Mesenchymal stem cell (in vitro differentiated cells and primary cell): Measurements from ENCODE around the gene CCDC106.

Source experiments
- DNase-seq: peaks from one replicate; pipeline ENCODE4 v3.0.0-alpha.2; 2013
- H2AFZ ChIP-seq: one replicate; pipeline ENCODE4 v1.6.1; 2013; ENCODE audit warnings: low read depth, mild to moderate bottlenecking, control low read depth, inconsistent platforms, low read length, moderate library complexity
- H2AK5ac ChIP-seq: 2 replicates; pipeline ENCODE4 v1.6.1; 2013; ENCODE audit warnings: low read length, moderate library complexity, mild to moderate bottlenecking, inconsistent platforms; ENCODE audit not compliant: severe bottlenecking
- H2BK120ac ChIP-seq: one replicate; pipeline ENCODE4 v1.6.1; 2013; ENCODE audit warnings: low read depth, mild to moderate bottlenecking, inconsistent platforms, low read length, moderate library complexity
- H2BK12ac ChIP-seq, 2 experiments: one replicate each; pipeline ENCODE4 v1.6.1; 2013; ENCODE audit warnings: inconsistent platforms in 2 of 2, low read length in 2 of 2, mild to moderate bottlenecking in 2 of 2, moderate library complexity in 2 of 2, control low read depth in 1 of 2
- H2BK15ac ChIP-seq: one replicate; pipeline ENCODE4 v1.6.1; 2013; ENCODE audit warnings: mild to moderate bottlenecking, low read depth, inconsistent platforms; ENCODE audit not compliant: poor library complexity, severe bottlenecking
- H2BK5ac ChIP-seq: 2 replicates; pipeline ENCODE4 v1.6.1; 2013; ENCODE audit warnings: low read depth, mild to moderate bottlenecking, low read length, control low read depth, inconsistent platforms; ENCODE audit not compliant: poor library complexity, severe bottlenecking
- H3K14ac ChIP-seq, 2 experiments: one replicate each; pipeline ENCODE4 v1.6.1; 2013; ENCODE audit warnings: inconsistent platforms in 2 of 2, low read length in 2 of 2, control low read depth in 1 of 2, mild to moderate bottlenecking in 1 of 2, moderate library complexity in 1 of 2
- H3K18ac ChIP-seq, 2 experiments: one replicate each; pipeline ENCODE4 v1.6.1; 2013; ENCODE audit warnings: inconsistent platforms in 2 of 2, low read length in 2 of 2, control low read depth in 1 of 2, low read depth in 1 of 2, mild to moderate bottlenecking in 1 of 2
- H3K23ac ChIP-seq, 2 experiments: one replicate each; pipeline ENCODE4 v1.6.1; 2013; ENCODE audit warnings: inconsistent platforms in 2 of 2, low read length in 2 of 2, mild to moderate bottlenecking in 2 of 2, moderate library complexity in 2 of 2, control low read depth in 1 of 2
- H3K27ac ChIP-seq: 2 replicates; pipeline ENCODE4 v1.5.1; 2013; ENCODE audit warnings: mild to moderate bottlenecking, moderate library complexity, low read length, control low read depth, inconsistent platforms; ENCODE audit not compliant: poor library complexity, severe bottlenecking
- H3K27me3 ChIP-seq, 2 experiments: 2 replicates each; pipeline versions ENCODE4 v1.6.1 to v1.7.0; 2013; ENCODE audit warnings: low read length in 2 of 2, mild to moderate bottlenecking in 2 of 2, moderate library complexity in 2 of 2, control low read depth in 1 of 2, inconsistent platforms in 1 of 2; ENCODE audit not compliant: control insufficient read depth in 1 of 2, insufficient read depth in 1 of 2
- H3K36me3 ChIP-seq, 2 experiments: 2 replicates each; pipeline versions ENCODE4 v1.6.1 to v1.7.0; 2013; ENCODE audit warnings: low read length in 2 of 2, control low read depth in 1 of 2, inconsistent platforms in 1 of 2, low read depth in 1 of 2, mild to moderate bottlenecking in 1 of 2; ENCODE audit not compliant: insufficient read depth in 2 of 2, control insufficient read depth in 1 of 2
- H3K4ac ChIP-seq, 2 experiments: one replicate each; pipeline ENCODE4 v1.6.1; 2013; ENCODE audit warnings: inconsistent platforms in 2 of 2, low read length in 2 of 2, mild to moderate bottlenecking in 2 of 2, moderate library complexity in 2 of 2, control low read depth in 1 of 2, low read depth in 1 of 2
- H3K4me1 ChIP-seq: 2 replicates; pipeline ENCODE4 v1.6.1; 2013; ENCODE audit warnings: low read depth, low read length, control low read depth; ENCODE audit not compliant: control insufficient read depth, insufficient read depth
- H3K4me2 ChIP-seq: 2 replicates; pipeline ENCODE4 v1.6.1; 2013; ENCODE audit warnings: low read length, mild to moderate bottlenecking, inconsistent platforms; ENCODE audit not compliant: poor library complexity, severe bottlenecking
- H3K4me3 ChIP-seq, 2 experiments: 2 replicates each; pipeline versions ENCODE4 v1.5.1 to v1.7.0; 2013; ENCODE audit warnings: low read length in 2 of 2, mild to moderate bottlenecking in 2 of 2, control low read depth in 1 of 2, low read depth in 1 of 2; ENCODE audit not compliant: insufficient read depth in 1 of 2
- H3K79me1 ChIP-seq: replicated peaks from 2 replicates; pipeline ENCODE4 v1.6.1; 2013; ENCODE audit warnings: mild to moderate bottlenecking, control low read depth, low read length, inconsistent platforms; ENCODE audit not compliant: poor library complexity, severe bottlenecking
- H3K9ac ChIP-seq: 2 replicates; pipeline ENCODE4 v1.7.0; 2013; ENCODE audit warnings: mild to moderate bottlenecking, low read length, moderate library complexity
- H3K9me3 ChIP-seq: 2 replicates; pipeline ENCODE4 v1.7.0; 2013; ENCODE audit warnings: mild to moderate bottlenecking, low read length; ENCODE audit not compliant: control insufficient read depth
- H4K8ac ChIP-seq: one replicate; pipeline ENCODE4 v1.6.1; 2013; ENCODE audit warnings: inconsistent platforms, mild to moderate bottlenecking, low read length, moderate library complexity
- H4K91ac ChIP-seq: one replicate; pipeline ENCODE4 v1.6.1; 2013; ENCODE audit warnings: mild to moderate bottlenecking, low read length, inconsistent platforms
- WGBS: methylation state at CpG from one replicate; pipeline ENCODE4 v1.1.7; 2013; ENCODE audit warnings: mixed read lengths; 5-methylcytosine and 5-hydroxymethylcytosine counted together

CCDC106 gene

GRCh38 chr19:55687281-55688201 is 39.5 kb downstream of the CCDC106 start:
- peaks cover 65 to 93% of the 10 kb centered on the region in 2 experiments for H3K36me3 ChIP-seq
- no peak overlapping the region for H2BK120ac ChIP-seq
- no peaks in the 10 kb centered on the region for H3K9me3 ChIP-seq
- H3K18ac ChIP-seq, result no peak overlapping the region
- H2BK15ac ChIP-seq, result no peak overlapping the region
- no peak overlapping the region for H3K4ac ChIP-seq
- peaks cover 25% of the 10 kb centered on the region for H3K4me1 ChIP-seq
- H3K27ac ChIP-seq, result no peak overlapping the region
- no peak overlapping the region for H2BK5ac ChIP-seq
- H2BK12ac ChIP-seq, result no peak overlapping the region
- H3K79me1 ChIP-seq, result peaks cover 60% of the 10 kb centered on the region
- no peak overlapping the region for H3K4me2 ChIP-seq
- no peak overlapping the region for H4K8ac ChIP-seq
- no peak overlapping the region for H2AK5ac ChIP-seq
- H3K23ac ChIP-seq, result no peak overlapping the region
- no peak overlapping the region for H2AFZ ChIP-seq
- H3K14ac ChIP-seq, result no peak overlapping the region
- WGBS, result 97% methylated on average over 22 of the region's 22 CpGs
- no peak for DNase-seq
- no peak overlapping the region for H3K9ac ChIP-seq
- no peaks in the 10 kb centered on the region for H3K27me3 ChIP-seq
- H4K91ac ChIP-seq, result no peak overlapping the region
- no peak overlapping the region for H3K4me3 ChIP-seq

GRCh38 chr19:55688422-55689218 is 40.6 kb downstream of the CCDC106 start:
- Histone ChIP-seq H2AFZ (no peak overlapping the region), H3K79me1 (peaks cover 66% of the 10 kb centered on the region), H3K4me3 (no peak overlapping the region), H2BK5ac (no peak overlapping the region), H3K9me3 (no peaks in the 10 kb centered on the region), H3K4me1 (peaks cover 25% of the 10 kb centered on the region), H2AK5ac (no peak overlapping the region), H3K4ac (no peak overlapping the region), H2BK15ac (no peak overlapping the region), H4K8ac (no peak overlapping the region), H3K36me3 (peaks cover 70 to 100% of the 10 kb centered on the region in 2 experiments), H3K27me3 (no peaks in the 10 kb centered on the region), H4K91ac (no peak overlapping the region), H2BK12ac (no peak overlapping the region), H2BK120ac (no peak overlapping the region), H3K23ac (no peak overlapping the region), H3K14ac (no peak overlapping the region), H3K4me2 (no peak overlapping the region), H3K18ac (no peak overlapping the region), H3K9ac (no peak overlapping the region), H3K27ac (no peak overlapping the region)
- WGBS, result 89% methylated on average over 24 of the region's 27 CpGs
- no peak for DNase-seq

- Histone ChIP-seq H3K27me3 (no peaks in the 10 kb centered on the region), H2BK120ac (no peak overlapping the region), H3K18ac (no peak overlapping the region), H3K36me3 (peaks cover 70 to 100% of the 10 kb centered on the region in 2 experiments), H3K79me1 (peaks cover 70% of the 10 kb centered on the region), H2AFZ (no peak overlapping the region), H3K9me3 (no peaks in the 10 kb centered on the region), H3K4me2 (no peak overlapping the region), H3K14ac (no peak overlapping the region), H3K9ac (no peak overlapping the region), H2BK12ac (no peak overlapping the region), H3K23ac (no peak overlapping the region), H4K8ac (no peak overlapping the region), H2BK15ac (no peak overlapping the region), H3K4me3 (no peak overlapping the region), H3K4ac (no peak overlapping the region), H3K27ac (no peak overlapping the region), H4K91ac (no peak overlapping the region), H2AK5ac (no peak overlapping the region), H2BK5ac (no peak overlapping the region), H3K4me1 (peaks cover 22% of the 10 kb centered on the region)
- DNase-seq, result no peak
- 98% methylated on average over 32 of the region's 35 CpGs for WGBS
Observed at GRCh38 chr19:55689411-55690108, 41.5 kb downstream of the CCDC106 start.
